Activated CD4-positive, alpha-beta T cell treated with anti-CD3 and anti-CD28 coated beads, Interleukin-2, amount 50 U/mL, for 48 hours (primary cell): ENCODE measurements around the gene IGFBP1.
"Not testable (repeated sequence)": the region's sequence is repeated elsewhere in the genome, so short reads cannot be mapped to it uniquely, and the experiment has no call there.

Experiments used
- DNase-seq, 2 experiments: peaks; one replicate each; pipeline ENCODE4 v3.0.0-alpha.2; 2020

The IGFBP1 gene

DNA sequence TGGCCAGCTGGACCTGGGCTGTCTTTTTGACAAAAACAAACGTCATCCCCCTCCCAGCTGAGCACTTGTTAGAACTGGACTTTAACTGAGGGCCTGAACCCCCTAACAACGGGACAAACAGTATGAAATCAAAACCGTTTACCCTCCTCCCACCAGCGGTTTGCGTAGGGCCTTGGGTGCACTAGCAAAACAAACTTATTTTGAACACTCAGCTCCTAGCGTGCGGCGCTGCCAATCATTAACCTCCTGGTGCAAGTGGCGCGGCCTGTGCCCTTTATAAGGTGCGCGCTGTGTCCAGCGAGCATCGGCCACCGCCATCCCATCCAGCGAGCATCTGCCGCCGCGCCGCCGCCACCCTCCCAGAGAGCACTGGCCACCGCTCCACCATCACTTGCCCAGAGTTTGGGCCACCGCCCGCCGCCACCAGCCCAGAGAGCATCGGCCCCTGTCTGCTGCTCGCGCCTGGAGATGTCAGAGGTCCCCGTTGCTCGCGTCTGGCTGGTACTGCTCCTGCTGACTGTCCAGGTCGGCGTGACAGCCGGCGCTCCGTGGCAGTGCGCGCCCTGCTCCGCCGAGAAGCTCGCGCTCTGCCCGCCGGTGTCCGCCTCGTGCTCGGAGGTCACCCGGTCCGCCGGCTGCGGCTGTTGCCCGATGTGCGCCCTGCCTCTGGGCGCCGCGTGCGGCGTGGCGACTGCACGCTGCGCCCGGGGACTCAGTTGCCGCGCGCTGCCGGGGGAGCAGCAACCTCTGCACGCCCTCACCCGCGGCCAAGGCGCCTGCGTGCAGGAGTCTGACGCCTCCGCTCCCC is at the start of gene IGFBP1:
TSS of gene IGFBP1 (plus strand) at position 304 of the 808 bp plus-strand sequence. CDS start at position 469, 165 bp downstream.
- no peak for DNase-seq

DNA sequence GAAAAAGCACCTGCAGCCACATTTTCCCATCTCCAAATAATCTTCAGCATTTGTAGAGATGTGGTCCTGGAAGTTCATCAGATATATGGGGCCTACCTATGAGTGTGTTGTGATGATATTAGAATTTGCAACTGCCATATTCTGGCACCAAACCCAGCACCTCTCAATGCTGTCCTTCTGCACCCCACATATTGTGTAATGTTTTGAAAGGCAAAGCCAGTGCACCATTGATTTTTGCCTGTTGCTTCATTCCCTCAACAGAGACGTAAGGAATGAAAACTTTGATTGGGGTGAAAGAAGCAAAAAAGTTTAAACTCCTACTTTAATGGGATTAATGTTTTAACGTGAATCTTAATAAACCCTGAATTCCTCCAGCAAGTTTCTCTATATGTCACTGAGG is 49.4 kb upstream of the IGFBP1 start:
- not testable (repeated sequence) for DNase-seq

DNA sequence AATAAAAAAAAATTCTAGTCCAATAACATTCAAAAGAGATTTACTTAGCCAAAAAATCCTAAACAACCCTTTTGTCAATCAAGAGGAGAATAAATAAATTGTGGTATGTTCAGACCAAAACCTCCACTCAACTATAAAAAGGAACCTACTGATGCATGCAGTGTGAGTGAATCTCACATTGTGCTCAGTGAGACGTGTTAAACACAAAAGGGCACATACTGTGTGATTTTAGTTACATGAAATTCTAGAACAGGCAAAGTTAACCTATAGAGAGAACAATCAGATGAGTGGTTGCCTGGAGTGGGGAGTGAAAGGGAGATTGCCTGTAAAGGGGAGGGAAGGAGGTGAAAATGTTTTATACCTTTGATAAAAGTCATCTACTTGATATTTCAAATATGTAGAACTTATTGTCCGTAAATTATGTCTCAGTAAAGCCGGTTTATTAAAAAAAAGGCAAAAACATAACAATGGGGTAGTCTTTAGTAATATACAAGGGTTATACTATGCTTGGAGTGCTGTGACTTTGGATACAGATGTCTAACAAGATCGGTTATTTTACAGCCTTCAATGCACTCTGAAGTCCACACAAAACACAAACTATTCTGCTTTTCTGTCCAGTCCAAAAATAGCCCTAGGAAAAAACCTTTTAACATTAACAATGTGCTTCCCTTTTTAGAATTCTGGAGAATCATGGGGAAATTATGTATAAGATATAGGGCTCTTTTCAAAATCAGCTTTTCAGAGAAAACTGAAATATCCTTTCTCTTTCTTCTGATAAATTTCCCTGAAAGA is 46.2 kb upstream of the IGFBP1 start:
- not testable (repeated sequence) for DNase-seq

DNA sequence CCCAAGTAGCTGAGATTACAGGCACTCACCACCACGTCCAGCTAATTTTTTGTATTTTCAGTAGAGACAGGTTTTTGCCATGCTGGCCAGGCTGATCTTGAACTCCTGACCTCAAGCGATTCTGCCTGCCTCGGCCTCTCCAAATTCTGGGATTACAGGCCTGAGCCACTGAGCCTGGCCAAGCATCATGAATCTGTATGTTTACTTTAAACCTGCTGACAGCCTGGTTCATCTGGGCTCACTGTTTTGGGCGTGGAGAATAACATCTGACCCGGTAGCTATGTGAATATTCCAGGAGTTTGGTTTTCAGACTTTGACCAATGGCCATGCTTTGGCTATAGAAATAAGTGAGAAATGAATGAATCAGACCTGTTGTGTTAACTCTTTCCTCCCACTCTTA is 41.8 kb upstream of the IGFBP1 start:
- not testable (repeated sequence) for DNase-seq

DNA sequence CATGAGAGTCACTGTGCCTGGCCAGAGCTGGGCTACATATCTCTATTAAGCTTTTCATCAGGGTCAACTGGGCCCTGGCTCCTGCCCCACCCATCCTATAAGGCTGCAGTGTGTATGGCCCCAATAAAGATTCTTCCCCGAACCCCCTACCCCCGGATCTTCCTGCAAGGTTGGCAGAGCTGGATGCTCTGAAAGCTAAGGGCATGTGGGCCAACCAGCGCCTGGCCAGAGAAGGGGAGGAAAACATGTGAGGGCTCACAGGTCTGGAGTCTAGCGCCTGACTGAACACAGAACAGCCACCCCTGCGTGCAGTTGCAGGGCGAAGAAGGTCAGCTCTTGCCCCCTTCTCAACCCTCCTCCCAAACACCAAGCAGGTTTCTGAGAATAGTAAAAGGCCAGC is 39.6 kb upstream of the IGFBP1 start:
- DNase-seq: not testable (repeated sequence)

DNA sequence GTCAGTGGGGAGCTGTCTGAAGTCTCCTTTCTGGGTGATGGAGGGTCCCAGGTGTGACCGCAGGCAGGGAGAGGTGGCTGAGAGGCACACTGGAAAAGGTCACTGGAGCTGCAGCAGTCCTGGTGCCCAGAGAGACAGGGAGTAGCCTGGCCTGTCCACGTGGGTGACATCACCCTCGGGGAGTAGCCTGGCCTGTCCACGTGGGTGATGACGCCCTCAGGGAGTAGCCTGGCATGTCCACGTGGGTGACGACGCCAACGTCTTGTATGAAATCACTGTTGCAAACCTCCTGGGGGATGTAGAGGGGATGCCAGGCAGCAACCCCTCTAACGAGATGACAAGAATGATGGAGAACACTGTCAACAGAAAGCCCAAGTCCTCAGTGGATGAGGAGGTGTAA is 35.3 kb upstream of the IGFBP1 start:
- not testable (repeated sequence) for DNase-seq

DNA sequence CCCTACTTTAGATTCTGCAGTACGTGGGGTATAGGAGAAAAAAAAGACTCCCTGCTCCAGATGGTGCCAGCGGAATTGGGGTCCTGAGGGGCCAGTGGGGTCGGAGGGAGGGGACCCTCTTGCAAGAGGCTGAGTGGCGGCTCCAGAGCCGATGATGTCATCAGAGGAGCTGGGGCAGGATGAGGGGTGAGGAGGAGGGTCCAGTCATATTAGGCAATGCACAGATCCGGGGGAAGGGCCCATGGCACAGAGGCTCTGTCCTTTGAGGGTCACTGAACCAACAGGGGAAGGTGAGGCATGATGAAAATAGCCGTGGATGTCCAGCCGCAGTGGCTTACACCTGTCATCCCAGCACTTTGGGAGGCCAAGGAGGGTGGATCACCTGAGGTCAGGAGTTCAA is 34.8 kb upstream of the IGFBP1 start:
- DNase-seq: not testable (repeated sequence)

DNA sequence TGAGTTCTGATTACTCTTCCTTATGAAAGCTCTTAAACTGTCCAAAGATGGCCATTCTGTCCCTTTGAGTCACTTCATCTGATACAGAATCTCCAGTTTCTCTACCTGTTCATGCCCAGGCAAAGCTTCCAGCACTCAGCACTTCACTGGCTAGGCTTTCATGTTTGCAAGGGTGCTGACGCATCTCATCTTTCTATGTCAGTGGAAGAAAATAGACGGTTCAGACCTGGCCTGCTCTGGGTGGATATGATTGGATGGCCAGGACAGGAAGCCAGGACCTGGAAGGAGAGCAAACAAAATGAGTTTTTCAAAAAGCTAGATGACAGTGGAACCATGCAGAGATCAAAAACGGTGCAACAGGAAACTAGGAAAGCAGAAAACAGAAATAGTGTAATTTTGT is 32.6 kb upstream of the IGFBP1 start:
- not testable (repeated sequence) for DNase-seq

DNA sequence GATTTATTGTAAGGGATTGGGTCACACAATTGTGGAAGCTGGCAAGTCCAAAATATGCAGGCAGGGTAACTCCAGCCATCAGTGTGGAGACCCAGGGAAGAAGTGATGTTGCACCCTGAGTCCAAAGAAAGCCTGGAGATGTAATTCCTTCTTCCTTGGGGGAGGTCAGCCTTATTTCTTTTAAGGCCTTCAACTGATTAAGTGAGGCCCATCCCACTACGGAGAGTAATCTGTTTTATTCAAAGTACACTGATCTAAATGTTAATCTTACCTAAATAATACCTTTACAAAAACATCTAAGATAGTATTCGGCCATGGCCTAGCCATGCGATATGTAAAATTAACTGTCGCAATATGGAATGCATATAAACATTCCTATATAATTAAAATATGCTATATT is 31.4 kb upstream of the IGFBP1 start:
- DNase-seq: not testable (repeated sequence)

DNA sequence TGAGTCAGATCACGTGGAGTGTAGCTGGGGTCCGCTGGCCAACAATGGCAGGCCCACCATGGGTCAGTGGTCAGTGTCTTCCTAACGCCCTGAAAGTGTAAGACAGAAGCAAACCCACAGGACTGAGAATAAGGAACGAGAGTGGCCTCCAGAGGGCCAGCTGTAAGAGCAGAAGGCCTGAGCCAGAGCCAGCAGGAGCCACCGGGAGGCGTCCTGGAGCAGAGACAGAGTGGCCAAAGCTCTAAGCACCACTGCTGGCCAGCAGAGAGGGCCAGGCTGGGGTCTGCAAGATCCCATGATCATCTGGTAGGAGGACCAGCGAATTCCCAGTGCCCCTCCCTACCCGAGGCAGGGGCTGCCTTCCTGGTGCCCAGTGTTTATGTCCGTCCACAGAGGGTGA is 24.6 kb upstream of the IGFBP1 start:
- DNase-seq: no peak

DNA sequence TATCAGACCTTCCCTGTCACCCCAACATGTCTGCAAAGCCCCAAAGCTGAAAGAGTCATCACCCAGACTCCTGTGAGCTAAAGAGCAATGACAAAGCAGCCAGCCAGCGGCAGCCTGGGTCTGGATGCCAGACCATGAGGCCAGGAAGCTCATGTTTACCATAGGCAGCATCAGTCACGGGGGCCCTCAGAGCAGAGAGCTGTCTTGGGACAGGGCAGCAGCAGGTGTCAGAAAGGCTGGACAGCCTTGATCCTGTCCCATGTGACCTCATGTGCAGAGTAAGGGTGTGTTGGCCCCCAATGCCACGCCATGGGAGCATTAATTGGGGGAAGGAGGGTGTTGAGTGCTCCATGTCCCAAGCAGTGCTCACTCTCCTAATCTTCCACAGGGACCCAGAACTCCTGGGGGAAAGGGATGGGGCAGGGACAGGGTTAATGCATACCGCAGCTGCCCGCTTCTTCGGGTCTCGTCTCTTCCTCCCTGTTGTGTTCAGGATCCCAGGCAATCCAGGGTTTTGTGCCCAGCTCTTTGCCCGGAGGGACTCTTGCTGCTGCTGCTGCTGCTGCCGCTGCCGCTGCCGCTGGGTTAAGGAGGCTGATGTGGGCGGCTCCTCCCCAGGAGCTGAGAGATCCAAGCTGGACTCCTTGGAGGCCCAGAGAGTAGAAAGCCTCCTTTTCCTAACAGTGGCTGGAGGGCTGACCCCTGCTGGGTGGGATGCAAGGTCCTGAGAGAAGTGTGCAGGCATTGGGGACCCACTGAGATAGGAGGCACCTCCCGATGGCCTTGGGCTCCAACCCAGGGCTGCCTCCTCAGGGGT is 22.5 kb upstream of the IGFBP1 start:
- no peak for DNase-seq

DNA sequence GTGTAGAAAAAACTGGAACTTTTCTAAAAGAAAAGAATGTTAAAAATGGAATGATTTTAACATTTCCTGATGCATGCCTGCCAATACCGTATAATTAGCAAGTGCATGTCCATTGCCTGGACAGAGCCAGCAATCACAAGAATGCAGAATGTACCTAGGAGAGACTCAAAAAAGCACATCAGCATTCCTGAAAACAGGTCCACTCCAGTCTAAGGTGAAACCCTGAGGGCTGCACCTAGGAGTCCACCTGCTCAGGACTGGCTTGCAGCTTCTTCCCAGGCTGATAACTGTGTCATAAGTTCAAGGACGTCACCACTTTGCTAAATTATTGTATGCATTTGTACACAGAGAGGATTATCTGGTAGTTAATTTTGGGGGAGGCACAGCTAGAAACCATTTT is 20.8 kb upstream of the IGFBP1 start:
- no peak for DNase-seq

DNA sequence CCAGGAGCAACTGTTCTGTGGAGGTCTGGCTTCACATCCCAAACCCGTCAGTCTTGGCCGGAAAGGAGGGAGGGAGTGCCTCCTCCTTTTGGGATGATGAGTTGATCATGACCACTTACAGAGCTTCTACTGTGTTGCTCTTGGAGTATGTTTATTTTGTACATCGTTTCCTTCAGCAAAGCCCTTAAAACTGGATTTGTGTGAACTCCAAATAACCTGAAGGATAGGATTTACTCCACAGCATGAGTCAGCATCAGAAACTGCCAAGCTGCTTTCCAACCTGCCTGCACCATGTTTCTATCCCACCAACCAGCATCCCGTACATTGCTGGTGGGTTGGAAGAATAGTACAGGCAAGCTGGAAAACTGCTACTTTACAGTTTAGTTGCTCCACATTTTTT is 18.9 kb upstream of the IGFBP1 start:
- no peak for DNase-seq

DNA sequence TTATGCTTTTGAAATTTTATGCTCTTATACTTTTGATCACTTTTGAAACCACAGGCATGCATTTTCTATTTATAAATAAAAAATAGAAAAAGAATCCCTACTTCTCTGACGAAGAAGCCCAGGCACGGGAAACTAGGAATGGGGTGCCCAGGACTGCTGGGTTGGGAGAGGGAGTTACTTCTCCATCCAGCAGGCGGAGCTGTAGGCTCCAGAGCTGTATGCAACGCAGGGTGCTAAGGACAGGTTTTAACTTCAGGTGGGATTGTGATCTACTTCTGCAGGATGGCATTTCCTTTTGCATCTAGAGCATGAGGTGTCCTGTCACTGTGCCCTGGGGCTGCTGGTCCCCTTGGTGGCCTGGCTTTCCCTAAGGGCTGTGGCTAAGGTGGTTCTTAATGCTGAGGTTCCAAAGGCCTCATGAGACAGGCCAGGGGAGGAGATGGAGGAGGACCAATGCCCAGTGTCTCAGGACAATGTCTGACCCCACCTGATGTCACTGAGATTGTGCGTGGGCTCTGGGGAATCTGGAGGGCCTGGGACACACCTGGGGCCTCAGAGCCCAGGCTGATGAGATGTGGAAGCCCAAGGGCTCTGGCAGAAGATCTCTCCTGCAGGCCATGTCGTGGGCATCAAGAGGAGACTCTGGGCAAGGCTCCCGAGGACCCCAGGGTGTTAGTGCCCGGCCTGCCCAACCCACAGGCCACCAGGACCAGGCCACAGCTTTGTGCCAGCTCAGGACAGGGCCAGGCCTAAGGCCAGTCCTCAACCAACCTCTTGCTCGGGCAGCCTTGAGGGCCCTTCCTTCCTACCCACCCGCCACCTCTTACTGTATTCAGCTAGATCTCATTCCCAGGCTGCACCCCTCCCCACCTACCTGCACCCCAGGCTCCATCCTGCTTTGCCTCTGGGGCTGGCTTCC is 15.9 kb upstream of the IGFBP1 start:
- DNase-seq: no peak

DNA sequence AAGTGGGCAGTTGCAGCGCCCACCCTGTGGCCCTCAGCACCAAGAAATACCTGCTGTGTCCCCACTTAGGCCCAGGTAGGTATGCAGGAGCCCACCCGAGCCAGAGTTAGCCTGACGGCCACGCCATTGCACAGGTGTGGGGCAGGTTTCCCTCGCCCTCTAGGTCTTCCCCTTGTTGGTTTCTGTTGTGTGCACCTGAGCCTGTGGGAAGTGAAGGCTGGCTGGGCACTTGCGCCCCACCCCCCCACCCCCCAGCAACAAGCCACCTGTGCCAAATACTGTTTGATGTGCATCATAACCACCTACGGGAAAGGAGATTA is 15.3 kb upstream of the IGFBP1 start, which contains the start of gene CCDC201:
TSS of gene CCDC201 (minus strand) at position 48 of the 320 bp plus-strand sequence. CDS start 75 bp downstream, outside the sequence.
- DNase-seq: no peak

DNA sequence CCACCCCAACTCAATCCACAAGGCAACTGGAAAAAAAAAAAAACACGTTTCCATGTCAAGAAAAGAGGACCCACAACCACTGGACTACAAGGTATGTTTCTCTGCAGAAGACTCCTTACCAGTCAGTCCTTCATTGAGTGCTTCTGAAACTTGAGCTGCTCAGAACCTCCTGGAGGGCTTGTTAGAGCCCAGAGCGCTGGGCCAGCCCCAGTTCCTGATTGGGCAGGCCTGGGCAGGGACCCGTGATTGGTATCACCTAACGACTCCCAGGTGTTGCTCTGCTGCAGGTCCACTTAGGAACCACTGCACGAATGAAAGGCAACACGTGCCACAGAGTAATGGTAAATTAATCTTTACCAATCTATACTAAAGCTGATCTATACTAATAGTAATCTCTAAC is 14.9 kb upstream of the IGFBP1 start:
- DNase-seq: no peak

DNA sequence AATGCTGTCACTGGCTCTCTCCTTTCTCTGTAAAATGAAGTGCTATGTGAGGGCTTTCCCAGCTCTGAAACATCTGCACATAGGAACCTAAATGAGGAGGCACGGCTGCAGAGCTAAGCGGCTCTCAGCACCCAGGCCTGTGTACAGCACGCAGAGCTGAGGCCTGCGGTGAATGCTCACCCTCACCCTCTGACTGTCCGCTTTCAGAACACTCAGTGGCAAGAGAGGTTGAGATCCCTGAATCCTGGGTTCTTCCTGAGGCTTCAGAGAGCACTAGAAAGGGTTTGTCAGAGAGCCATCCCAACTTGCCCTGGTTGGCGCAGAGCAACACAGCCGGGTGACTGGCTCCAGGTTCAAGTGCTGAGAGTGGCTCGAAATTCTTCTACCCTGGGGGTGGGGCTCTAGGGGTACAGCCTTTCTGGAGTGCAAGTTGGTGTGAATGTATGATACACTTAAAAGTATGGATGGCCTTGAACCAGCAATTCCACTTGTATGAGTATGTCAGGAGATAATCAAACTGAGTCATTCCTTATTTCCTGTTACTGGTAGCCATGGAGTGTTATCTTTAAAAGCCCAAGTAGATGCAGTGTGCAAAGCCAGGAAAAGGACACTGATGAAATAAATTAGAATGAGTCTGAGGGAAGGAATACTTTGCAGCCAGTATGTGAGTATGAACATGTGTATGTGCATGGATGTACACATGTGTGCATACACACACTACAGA is 13.7 kb upstream of the IGFBP1 start:
- no peak for DNase-seq

DNA sequence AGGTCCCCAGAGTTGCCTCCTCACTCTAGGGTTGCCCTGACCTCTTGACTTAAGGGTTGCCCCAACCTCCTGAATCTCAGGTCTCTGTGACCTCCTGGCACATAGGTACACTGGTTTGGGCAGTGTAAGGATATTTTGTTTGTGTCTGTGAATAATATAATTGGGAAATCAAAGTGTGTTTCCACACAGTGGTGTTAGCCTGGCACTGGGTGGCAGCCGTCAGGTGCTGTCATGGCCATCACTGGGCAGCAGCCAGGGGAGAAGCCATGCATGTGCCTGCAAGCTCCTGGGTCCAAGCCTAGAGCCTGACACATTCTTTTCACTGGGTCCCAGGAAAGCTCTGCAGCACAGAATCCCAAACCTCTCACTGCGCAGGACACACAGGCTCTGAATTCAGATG is 11.8 kb upstream of the IGFBP1 start:
- no peak for DNase-seq

DNA sequence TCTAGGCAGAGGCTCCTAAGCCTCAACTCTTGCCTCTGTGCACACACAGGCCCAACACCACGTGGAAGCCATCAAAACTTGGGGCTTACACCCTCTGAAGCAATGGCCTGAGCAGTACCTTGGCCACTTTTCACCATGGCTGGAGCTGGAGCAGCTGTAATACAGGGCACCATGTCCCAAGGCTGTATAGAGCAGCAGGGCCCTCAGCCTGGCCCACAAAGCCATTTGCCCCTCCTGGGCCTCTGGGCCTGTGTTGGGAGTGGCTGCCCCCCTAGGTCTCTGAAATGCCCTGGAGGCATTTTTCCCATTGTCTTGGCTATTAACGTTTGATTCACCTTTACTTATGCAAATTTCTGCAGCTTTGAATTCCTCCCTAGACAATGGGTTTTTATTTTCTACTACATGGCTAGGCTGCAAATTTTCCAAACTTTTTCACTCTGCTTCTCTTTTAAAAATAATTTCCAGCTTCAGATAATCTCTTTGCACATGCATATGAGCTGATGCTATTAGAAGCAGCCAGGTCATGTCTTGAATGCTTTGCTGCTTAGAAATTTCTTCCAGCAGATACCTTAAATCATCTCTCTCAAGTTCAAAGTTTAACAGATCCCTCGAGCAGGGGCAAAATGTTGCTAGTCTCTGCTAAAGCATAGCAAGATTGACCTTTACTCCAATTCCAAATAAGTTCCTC is 9.7 kb upstream of the IGFBP1 start:
- no peak for DNase-seq

DNA sequence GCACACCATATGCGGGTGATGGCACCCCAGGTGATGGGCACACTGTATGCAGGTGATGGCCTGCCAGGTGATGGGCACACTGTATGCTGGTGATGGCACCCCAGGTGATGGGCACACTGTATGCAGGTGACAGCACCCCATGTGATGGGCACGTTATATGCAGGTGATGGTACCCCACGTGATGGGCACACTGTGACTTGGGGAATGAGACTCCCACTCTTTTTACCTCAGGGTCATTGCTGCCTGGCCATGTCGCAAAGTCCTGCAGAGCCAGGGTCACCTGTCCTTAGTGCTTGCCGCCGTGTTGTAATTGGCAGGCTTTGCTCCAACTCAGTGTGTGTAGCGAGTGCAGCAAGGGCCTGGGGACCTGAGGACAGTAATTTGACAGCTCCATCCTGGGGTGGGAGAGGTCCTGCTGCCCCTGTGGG is 7.8 kb upstream of the IGFBP1 start:
- DNase-seq: no peak

DNA sequence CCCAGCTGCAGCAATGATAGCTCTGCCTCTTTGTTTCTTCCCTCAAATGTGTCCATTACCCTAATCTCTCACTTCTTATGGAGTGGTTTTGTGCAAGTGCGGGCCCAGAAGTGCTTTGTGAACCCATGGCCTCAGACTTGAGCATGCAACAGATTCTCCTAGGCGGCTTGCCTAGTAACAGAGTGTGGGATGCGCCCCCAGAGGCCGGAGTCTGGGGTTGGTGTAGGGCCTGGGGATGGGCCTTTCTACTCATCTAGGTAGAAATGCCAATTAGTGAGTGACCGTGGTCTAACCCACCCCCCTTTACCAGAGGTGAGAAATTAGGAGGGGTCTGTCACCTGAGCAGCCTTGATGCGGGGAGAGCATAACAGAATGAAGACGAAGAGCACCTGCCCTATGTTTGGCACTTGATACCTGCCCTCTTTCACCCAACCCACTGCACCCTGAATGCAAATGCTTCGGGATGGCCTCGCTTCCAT is 7.0 kb upstream of the IGFBP1 start:
- no peak for DNase-seq
